Bone marrow (tissue), 2 donors: ENCODE measurements around the gene PARVB.

ENCODE experiments used
- DNase-seq, 2 donors: peaks; one replicate each; lab custom pipeline; 2025; lab: John Stamatoyannopoulos, UW

The PARVB gene

DNA sequence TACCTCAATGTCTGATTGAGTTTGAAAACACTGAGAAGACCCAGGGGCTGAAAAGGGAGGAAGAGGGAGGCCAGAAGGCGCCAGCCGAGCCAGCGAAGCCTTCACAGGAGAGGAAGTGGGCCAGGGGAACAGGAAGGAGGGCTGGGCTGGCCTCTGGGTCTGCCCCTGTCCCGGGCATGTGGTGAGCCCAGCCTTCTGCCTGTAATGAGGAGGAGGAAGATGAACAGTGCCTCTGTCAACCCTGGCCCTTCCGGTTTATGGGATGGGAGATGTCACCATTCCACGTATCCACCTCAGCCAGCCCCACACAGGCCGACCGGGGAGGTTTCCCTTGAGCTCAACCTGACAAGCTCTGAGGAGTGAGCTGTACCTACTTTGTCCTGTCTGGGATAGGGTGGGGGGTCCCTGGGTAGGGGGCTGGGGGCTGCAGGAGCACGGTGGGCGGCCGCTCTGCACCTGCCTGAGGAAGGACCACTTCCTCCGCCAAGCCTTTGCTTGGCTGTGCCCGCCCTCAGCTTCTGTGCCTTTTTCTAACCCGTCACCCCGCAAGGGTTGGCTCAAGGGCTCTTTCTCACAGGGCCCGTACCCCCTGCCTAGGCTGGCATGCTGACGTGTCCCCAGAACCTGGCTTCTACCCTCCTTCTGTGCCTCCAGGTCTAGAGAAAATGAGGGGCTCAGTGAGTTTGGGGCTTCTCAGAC is 158.6 kb downstream of the PARVB start:
- DNase-seq: peak; percentile 32 to 43

DNA sequence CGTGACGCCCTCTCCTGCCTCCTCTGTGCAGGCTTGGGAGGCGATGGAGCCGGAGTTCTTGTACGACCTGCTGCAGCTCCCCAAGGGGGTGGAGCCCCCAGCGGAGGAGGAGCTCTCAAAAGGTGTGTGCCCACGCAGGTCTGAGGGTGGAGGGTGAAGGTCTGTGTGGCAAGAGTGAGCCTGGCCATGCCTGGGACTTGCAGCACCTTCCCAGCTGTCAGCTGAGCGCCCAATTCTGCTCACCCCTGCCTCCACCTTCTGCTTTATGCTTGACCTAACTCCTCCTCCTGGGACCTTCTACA is 159.1 kb downstream of the PARVB start:
- no peak for DNase-seq

DNA sequence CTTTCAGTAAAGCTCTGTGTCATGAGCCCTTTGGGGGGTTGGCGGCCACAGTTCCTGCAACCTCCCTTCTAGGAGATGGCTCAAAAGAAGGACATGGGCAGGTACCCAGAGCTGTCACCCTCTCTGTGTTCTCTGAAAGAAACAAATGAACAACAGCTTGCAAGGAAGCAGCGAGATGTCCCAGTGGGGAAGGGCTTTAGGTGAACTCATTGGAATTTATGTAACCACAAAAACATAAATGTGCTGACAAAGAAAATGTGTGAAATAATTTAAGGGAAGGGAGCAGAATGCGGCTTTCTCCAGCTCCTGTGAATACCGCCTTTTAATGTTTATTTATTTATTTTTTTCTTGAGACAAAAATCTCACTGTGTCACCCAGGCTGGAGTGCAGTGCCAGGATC is 159.9 kb downstream of the PARVB start:
- DNase-seq: no peak

DNA sequence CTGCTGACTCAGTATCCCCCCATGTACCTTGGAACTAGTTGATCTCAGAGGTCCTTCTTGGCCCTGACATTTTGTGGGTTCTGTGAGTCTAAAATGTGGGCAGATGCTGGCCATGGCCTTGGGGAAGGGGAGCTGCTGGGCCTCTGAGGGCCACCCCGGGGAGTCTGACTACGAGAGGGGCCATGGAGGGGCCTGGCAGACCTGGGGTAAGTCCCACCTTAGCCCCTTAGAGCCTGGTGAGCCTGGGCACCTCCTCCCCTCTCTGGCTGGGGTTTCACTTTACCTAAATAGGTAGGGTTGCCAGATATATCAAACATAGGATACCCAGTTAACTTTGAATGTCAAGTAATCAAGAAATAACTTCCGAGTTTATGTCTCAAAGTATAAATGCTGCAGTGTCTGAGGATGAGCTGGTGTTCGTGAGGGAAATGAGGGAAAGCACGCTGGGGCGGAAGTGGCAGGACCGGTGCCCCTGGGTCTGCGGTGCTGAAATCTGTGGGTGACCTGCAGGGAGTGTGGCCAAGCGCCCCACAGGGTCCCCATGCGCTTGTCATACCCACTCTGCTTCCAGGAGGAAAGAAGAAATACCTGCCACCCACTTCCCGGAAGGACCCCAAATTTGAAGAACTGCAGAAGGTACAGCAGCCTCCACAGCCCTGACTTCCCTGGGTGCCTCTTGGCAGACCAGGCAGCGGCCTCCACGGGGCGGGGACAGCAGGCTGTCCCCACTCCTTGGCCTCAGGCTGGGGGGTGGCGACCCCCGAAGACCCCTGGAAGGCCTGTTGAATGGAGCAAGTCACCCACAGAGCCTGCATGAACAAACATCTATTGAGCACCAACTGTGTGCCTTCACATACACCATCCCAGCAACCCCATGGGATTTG is 161.4 kb downstream of the PARVB start:
- DNase-seq: no peak

DNA sequence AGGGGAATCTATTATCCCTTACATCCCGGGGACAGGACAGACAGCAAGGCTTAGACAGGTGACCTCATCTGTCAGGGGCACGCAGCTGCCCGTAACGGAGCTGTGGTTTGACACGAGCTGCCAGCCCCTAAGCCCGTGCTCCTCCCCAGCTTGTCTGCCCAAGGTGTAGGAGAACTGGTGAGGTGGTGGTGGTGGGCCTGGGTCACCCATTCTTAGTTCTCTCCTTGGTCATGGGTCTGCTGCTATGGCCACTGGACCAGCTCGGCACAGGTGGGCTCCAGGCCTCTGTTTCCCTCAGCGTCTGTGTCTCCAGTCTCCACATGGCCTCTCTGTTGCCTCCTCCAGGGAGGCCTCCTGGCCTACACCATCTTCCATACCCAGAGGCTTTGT is 162.0 kb downstream of the PARVB start:
- DNase-seq: no peak

DNA sequence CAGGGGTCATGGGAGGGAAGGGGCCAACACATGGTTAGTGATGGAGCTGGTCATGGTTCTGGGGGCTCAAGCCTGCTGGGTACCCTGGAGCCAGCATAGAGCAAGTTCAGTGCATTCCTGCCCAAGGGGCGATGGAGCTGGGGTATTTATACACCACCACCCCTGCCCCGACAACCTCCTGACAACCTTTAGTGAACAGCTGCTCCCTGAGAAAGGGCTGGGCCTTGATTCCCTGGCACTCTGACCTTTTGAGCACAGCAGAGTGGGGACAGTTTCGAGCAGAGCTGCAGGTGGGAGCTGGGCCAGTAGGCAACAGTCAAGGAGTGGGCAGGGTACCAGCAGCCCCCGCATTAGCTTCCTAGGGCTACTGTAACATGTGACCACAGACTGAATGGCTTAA is 162.6 kb downstream of the PARVB start:
- DNase-seq: no peak

DNA sequence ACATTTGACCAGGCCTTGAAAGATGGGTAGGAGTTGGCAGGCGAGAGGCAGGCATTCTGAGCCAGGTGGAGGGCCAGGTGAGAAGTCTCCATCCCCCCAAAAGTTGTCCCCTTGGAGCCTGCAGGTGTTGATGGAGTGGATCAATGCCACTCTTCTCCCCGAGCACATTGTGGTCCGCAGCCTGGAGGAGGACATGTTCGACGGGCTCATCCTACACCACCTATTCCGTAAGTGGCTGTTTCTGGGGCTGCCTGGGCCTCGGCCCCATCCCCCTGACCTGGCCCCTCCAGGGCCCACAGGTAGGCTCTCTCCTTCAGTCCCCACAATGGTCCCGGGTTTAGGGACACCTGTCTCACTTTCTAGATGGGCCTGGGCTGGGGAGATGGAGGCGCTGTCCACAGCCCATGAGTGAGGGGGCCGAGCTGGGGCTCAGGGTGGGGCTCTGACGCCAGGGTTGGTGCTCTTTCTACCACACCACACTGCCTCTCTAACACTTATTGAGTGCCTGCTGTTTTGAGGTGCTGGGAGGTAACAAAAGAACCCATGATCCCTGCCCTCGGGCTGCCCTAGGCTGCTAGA is 163.6 kb downstream of the PARVB start:
- DNase-seq: no peak

DNA sequence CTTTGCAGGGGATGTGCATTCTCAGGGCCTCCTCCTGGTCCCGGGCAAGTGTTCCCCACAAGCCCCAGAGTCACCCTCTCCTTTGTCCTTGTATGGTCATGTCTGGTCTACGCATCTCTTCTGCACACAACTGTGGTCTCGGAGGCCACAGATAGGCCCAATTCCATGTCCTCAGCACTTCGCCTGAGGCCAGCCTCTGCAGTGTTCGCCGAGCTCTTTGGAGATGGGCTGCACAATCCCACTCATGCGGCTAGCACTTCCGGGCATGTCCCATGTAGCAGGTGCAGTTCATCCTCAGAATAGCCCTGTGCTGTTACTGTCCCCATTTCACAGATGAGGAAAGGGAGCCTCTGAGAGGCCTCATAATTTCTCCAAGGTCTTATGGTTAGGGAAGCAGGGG is 164.2 kb downstream of the PARVB start:
- DNase-seq: no peak

DNA sequence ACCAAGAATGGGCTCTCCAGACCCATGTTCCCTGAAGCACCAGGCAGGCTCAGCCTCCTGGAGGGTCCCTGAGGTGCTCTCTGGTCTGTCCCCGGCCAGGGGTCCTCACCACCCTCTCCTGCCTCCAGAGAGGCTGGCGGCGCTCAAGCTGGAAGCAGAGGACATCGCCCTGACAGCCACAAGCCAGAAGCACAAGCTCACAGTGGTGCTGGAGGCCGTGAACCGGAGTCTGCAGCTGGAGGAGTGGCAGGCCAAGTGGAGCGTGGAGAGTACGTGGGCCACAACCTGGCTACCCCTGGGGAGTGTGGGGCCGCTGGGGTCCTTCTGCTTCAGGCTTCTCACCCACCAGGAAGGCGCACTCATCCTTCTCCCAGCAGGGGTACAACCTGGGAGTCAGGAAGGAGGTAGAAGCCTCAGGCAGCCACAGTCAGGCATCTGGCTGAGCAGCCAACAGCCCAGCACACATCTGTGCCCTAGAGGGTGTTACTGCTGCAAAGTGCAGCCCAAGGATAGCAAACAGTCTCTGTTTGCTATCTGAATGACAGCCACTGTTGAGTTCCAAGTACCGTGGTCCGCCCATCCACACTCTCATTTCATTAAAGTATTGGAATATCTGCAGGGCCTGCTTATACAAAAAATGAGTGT is 165.0 kb downstream of the PARVB start:
- DNase-seq: no peak

DNA sequence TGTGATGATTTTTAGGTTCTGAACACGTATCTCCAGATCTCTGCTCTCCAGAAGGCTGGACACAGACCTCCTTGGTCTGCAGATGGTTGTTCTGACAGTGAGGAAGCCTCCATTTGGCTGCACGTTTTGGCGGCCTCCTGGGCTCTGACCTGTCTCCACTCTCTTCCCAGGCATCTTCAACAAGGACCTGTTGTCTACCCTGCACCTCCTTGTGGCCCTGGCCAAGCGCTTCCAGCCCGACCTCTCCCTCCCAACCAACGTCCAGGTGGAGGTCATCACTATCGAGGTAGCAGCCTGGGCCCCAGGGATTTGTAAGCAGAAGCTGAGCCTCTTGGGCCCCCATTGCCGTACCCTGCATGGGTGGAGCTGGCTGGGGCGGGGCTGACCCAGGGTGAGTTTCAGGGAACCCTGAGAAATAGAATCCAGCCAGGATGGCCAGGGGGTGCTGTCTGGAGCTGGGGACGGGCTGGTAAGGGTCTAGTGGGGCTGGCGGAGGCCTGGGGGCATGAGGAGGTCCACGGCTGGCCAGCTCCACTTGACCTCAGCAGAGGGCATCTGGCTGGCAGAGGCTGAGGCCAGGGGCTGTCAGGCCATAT is 166.4 kb downstream of the PARVB start:
- DNase-seq: no peak

DNA sequence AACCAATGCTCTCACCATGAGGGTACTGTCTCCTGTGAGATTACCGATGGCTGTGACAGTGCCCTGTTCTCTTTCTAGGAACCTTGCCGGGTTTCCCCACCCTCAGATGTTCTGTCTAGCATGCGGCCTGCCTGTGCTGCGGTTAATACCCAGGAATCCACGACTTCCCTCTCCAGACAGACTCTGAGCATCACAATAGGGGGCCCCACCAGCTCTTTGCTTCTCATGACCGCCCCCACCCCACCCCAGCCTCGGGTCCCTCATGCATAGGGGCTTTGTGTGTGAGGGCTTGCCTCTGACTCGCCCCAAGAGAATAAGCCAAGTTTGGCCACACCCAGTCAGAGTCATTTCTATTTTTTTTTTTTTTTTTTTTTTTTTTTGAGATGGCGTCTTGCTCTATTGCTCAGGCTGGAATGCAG is 166.9 kb downstream of the PARVB start:
- no peak for DNase-seq

DNA sequence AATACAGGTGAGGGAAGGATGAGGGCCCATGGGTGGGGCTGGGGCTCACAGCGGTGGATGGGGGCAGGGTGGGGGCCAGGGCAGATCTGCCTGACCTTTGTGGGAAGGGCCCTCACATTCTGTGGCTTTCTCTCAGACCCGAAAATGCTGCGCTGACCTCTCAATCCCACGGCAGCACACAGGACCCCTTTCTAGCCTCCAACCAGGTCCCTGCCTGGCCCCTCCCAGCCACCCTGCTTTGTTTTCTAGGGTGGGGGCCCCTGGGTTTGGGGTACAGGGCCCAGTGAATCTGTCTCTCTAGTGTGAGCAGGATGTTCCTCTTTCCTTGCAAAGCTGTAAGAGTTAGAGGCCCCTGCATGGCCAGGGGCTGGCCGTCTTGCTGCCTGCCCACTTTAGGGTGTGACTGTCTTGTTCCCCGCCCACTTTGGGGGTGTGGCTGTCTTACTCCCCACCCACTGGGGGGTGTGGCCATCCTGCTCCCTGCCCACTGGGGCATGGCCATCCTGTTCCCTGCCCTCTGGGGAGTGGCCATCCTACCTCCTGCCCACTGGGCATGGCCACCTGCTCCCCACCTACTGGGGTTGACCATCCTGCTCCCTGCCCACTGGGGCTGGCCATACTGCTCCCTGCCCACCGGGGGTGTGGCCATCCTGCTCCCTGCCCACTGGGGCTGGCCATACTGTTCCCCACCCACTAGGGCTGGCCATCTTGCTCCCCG is 168.2 kb downstream of the PARVB start:
- peak in 1 of 2 donors; percentile 20 for DNase-seq

DNA sequence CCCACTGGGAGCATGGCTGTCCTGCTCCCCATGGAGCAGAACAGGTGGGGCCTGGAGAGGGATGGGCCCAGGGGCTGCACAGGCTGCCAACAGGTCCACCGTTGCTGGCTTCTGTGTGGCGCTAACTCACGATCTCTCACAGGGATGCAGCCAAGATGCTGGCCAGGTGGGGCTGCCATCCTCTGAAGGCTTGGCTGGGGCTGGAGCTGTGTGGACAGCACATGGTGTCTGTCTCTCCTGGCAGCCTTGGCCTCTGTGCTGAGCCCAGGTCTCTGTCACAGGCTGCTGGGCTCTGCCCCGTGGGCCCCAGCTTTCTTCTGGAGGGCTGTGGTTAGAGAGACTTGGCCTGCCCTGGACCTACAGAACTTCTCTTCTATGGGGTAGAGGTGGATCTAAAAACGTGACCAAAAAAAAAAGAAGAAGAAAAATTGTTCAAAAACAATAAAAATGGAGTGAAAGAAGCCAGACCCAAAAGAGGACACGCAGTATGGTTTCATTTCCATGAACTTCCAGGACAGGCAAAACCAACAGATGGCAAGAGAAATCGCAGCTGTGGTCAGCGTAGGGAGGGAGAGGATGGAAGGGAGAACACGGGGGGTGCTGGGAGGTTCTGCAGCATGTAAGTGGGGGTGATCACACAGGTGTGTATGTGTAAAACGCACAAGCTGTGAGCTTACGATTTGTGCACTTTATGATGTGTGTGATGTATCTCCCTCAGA is 168.9 kb downstream of the PARVB start:
- no peak for DNase-seq

DNA sequence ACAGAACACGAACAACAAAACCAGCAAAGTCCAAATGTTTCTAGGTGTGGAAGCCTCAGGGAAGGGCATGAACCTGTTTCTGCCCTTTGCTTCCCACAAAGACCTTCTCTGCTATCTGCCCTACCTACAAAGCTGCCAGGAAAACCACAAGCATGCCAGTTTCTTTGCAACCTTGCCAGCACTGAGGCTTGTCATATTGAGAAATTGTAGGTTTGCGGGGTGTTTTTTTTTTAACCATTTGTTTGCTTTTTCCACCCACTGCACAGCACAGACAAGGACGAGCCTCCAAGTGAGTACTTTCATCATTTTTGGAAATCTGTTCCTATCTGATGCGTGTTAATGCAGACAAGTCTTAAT is 169.4 kb downstream of the PARVB start:
- no peak for DNase-seq

DNA sequence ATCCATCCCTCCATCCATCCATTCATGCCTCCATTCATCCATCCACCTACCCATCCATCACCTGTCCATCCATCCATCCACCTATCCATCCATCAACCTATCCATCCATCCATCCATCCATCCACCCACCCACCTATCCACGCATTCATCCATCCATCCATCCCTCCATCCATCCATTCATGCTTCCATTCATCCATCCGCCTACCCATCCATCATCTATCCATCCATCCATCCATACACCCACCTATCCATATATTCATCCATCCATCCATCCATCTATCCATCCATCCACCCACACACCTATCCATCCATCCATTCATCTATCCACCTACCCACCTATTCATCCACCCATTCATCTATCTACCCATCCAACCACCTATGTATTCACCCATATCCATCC is 170.5 kb downstream of the PARVB start:
- DNase-seq: no peak

DNA sequence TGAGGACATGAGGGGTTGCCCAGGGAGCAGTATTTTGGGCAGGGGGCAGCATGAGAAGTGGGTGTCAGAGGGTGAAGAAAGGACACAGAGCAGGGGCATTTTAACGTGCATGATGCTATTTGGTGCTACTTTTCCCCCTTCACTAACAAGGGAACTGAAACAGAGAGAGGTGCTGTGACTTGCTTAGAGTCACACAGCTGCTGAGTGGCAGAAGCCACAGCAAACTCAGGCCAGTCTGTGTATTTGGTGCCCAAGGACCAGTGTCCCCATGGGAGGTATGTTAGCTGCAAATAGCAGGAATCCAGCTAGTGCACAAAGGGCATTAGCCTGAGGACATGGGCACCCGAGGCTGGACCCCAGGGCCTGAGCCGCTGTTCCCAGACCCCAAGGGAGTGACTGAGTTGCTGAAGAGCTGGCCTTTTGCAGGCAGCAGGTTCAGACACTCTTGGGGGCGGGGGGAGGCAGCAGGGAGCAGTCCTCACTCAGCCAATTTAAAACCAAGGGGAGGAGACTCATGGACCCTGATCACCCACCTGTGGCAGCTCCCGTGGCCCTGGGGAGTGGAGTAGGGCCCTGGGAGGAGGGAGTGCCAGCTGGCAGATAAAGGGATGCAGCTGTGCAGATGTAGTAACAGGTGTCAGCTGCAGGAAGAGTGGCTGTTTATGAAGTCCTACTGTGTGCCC is 171.2 kb downstream of the PARVB start:
- DNase-seq: no peak

DNA sequence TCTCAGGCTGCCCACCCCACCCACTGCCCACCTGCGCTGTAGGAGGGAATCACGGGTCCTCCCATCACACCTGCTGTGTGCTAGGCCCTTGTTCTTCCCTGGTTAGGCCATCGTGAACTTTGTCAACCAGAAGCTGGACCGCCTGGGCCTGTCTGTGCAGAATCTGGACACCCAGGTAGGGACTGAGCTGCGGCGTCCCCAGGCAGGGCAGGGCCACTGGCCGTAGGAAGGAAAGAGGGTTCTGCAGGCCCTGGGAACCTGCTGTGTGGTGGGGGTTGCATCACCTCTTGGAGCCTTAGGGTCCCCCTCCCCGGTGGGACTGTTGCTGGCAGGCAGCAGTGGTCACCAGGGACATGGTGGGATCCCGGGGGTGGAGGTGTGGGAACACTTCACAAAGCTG is 172.1 kb downstream of the PARVB start:
- no peak for DNase-seq

DNA sequence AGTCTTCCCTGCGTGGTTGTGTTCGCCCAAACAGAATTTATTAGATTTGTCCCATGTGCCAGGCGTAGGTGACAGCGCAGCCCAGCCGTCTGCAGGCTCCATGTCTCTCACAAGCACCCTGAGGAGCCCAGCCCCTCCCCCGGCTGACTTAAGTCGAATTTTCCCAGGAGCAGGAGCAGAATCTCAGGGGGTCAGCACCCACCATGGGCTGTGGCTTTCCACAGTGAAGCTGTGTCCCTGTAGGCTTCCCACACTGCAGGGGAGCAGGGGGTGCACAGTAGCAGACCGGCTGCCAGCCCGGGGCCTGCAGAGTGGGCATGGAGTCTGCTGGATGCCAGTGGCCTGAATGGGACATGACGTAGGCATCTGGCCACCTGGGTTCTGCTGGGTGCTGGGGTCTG is 172.6 kb downstream of the PARVB start:
- DNase-seq: no peak

DNA sequence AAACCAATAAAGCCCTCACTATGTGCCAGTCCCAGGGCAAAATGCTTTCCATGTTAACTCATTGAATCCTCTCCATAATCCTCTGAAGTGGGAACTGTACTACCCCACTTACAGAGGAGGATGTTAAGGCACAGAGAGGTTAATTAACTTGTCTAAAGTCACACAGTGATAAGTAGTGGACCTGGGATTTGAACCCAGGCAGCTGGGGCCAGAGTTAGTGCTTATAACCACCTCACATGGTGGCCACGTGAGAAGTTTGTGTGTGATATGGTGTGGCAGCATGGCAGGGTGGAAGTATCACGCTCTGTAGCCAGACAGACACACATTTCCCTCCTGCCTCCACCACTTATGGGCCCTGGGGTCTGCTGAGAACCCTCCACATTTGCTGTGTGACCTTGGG is 173.2 kb downstream of the PARVB start:
- no peak for DNase-seq

DNA sequence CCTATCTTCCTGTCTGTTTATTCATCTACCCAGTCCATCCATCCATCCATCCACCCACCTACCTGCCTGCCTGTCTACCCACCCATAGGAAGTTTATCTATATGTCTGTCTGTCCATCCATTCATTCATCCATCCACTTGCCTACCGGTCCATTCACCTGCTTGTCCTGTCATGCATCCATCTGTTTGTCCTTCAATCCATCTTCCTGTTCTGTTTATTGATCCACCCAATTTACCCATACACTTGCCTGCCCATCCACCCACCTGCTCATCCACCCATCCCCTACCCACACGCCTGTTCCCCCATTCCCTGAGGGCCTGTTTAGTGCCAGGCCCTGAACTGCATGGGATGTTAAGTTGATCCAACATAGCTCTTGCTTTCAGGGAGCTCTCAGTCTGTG is 175.1 kb downstream of the PARVB start:
- DNase-seq: no peak

DNA sequence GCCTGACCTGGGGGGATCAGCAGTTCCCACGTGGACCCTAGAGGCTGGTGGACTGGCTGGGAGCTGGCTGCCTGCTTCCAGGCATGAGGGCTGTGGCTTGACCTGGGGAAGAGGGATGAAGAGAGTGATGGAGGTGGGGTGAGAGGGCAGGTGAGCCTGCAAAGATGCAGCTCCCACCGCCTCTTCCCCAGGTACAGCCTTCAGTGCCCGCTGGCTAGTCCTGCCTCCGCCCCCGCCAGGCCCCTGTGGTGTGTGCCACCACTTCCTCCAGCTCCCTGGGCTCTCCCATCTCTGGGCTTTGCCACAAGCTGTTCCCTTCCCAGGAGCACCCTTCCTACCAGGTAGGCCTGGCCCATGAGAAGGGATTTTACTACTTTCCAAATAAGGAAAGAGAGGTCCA is 175.8 kb downstream of the PARVB start:
- DNase-seq: no peak
